Measurements from ENCODE around the gene CDC42BPG. TPM values are rescaled to one million over a fixed set of nuclear protein-coding genes. Genes with fewer than 3 reads are reported as not detected.
A peak's percentile ranks its signal among the peaks of the same experiment; 100 is the strongest.

The CDC42BPG gene
- total RNA-seq, 4 donors from 2014 or later, result 0.33 to 0.46 (median 0.39) TPM; not detected in 1

DNA sequence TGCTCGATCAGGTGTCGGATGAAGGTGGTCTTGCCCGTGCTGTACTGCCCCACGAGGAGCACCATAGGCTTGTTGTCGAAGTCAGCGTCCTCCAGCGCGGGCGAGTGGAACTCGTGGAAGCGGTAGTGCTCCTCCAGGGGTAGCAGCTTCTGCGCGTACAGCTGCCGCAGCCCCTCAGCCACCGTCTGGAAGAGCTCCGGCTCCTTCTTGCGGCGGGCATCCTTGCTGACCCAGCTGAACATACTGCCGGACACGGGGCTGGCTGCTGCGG is 33.7 kb upstream of the CDC42BPG start:
- intact Hi-C loops (cut with DNase I), result no loop called here
- no peak for TF ChIP-seq POLR2AphosphoS5 (IDR thresholded peaks at IDR 0.05)
- DNase-seq (ENCODE audit: extremely low spot score), result no peak

DNA sequence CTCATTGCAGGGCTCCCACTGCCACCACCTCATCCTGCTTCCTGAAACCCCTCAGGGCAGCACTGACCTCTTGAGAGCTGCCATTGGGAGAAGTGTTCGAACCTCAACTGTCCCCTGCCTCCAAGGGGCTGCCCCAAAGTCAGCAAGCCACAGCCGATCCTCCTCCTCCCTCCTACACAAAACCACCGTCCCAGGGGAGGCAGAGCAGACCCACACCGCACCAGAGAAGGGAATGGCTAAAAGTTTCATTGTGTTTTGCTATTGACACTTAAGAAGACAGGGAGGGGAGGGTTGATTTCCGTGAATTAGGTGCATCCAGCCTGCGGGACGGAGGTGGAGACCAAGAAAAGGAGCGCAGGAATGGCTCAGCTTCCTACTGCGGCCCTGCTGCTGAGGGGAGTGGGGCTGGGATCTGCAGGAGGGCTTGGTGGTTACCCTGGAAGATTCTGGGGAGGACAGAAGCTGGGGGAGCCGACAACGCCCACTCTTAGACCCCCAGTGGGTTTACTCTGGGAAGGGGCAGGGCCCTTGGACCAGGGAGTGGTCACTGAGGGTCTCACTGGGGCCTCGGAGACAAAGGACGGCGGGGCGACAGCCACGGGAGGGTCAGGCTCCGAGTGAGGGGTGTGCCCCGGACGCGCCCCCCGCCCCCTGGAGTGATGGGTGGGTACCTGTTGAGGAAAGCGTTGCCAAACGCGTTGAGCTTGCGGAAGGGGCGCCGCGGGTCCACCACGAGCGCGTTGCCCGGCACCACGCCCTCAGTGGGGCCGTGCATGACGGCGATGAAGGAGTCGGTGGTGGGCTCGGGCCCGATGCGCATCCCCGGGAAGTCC is 33.2 kb upstream of the CDC42BPG start:
- Histone ChIP-seq H3K4me1 (peaks cover 60 to 80% (median 64%) of the 10 kb centered on the region in 4 donors), H3K4me3 (peak overlapping the region; percentile 68 to 92 (median 86)), H3K36me3 (peaks cover 10 to 29% (median 18%) of the 10 kb centered on the region in 4 donors), H3K9me3 (no peaks in the 10 kb centered on the region), H3K27ac (replicated peaks in 1 of 4) (peak overlapping the region; percentile 93 to 98 (median 94)), H3K27me3 (no peaks in the 10 kb centered on the region)
- intact Hi-C loops (cut with DNase I), result no loop called here
- TF ChIP-seq POLR2A (IDR thresholded peaks at IDR 0.05; ENCODE audit: low read depth) (no peak), POLR2AphosphoS5 (IDR thresholded peaks at IDR 0.05) (no peak), EP300 (IDR thresholded peaks at IDR 0.05) (no peak)
- TF ChIP-seq, protein P1, sequence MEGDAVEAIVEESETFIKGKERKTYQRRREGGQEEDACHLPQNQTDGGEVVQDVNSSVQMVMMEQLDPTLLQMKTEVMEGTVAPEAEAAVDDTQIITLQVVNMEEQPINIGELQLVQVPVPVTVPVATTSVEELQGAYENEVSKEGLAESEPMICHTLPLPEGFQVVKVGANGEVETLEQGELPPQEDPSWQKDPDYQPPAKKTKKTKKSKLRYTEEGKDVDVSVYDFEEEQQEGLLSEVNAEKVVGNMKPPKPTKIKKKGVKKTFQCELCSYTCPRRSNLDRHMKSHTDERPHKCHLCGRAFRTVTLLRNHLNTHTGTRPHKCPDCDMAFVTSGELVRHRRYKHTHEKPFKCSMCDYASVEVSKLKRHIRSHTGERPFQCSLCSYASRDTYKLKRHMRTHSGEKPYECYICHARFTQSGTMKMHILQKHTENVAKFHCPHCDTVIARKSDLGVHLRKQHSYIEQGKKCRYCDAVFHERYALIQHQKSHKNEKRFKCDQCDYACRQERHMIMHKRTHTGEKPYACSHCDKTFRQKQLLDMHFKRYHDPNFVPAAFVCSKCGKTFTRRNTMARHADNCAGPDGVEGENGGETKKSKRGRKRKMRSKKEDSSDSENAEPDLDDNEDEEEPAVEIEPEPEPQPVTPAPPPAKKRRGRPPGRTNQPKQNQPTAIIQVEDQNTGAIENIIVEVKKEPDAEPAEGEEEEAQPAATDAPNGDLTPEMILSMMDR (IDR thresholded peaks at IDR 0.05), result no peak
- 2% methylated on average over 13 of the region's 41 CpGs for WGBS
- DNase-seq (ENCODE audit: extremely low spot score), result no peak

More for the DNA sequence above, 33.7 kb upstream of the CDC42BPG start:
- Histone ChIP-seq H3K27me3 (no peaks in the 10 kb centered on the region), H3K4me1 (peaks cover 54 to 76% (median 59%) of the 10 kb centered on the region in 4 donors), H3K9me3 (no peaks in the 10 kb centered on the region), H3K4me3 (peak overlapping the region; percentile 68 to 92 (median 86)), H3K36me3 (peaks cover 5 to 23% (median 13%) of the 10 kb centered on the region in 4 donors), H3K27ac (replicated peaks in 1 of 4) (peak overlapping the region; percentile 93 to 98 (median 94))
- 0% methylated on average over 1 of the region's 21 CpGs for WGBS

DNA sequence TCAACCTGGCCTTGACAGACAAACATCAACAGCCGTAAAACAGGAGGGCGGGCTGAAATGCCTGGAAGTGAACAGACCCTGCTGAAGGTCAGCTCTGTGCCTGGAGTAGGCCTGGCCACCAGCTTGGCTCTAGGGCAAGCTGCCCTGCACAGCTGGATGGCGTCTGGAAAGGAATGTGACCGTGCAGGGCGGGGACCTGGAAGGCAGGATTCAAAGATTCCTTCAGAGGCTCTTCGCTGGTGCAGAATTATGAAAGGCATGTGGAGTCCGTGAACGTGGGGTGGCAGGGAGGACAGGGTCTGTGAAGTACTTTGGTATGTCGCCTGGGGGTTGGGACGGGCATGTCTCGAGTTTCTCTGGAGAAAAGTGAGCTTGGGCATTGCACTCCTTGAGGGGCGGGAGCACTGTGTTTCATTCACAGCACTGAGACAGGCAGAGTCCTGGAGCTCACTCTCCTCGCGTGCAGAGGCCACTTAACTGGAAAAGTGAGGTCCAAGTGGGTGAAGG is 32.4 kb upstream of the CDC42BPG start:
- Histone ChIP-seq H3K9me3 (no peaks in the 10 kb centered on the region), H3K4me3 (peak overlapping the region; percentile 68 to 92 (median 86)), H3K27ac (replicated peaks in 1 of 4) (peak overlapping the region; percentile 93 to 98 (median 94)), H3K4me1 (peaks cover 67 to 84% (median 71%) of the 10 kb centered on the region in 4 donors), H3K36me3 (peaks cover 12 to 36% (median 24%) of the 10 kb centered on the region in 4 donors), H3K27me3 (no peaks in the 10 kb centered on the region)
- no peak for DNase-seq (ENCODE audit: extremely low spot score)
- TF ChIP-seq POLR2AphosphoS5 (IDR thresholded peaks at IDR 0.05) (peak; percentile 15 to 64), EP300 (IDR thresholded peaks at IDR 0.05) (no peak)
- 18% methylated on average over 10 of the region's 14 CpGs for WGBS
- intact Hi-C loops (cut with DNase I), result no loop called here

DNA sequence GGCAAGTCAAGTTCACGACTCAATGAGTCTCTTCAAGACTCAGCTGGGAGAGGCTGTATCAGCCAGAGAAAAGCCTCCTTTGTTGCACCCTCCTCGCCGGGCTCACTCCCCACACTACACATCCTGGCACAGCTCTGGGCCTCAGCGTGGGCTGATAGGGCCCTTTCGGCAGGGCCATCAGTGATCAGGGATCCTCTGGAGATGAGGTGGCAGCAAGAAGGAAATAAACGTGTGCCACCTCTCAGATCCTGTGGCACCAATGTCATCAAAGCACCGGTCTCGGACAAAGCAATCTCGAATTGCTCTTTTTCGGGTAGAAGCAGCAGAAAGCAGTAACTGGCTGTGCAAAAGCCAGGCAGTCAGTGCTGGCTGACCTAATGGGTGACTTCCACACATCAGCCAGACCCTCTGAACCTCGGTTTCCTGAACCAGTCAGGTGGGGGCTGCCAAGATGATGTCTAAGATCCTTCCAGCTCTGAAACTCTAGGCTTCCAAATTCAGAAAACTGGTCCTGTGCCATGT is 31.8 kb upstream of the CDC42BPG start:
- Histone ChIP-seq H3K27me3 (no peaks in the 10 kb centered on the region), H3K9me3 (no peaks in the 10 kb centered on the region), H3K4me1 (peaks cover 73 to 88% (median 77%) of the 10 kb centered on the region in 4 donors), H3K4me3 (peak overlapping the region; percentile 68 to 92 (median 86)), H3K27ac (replicated peaks in 1 of 4) (peak overlapping the region; percentile 93 to 98 (median 94)), H3K36me3 (peaks cover 12 to 42% (median 29%) of the 10 kb centered on the region in 4 donors)
- intact Hi-C loops (cut with DNase I), result no loop called here
- DNase-seq (ENCODE audit: extremely low spot score), result no peak
- 25% methylated on average over 5 of the region's 11 CpGs for WGBS
- no peak for TF ChIP-seq POLR2AphosphoS5 (IDR thresholded peaks at IDR 0.05)
- TF ChIP-seq, protein P1 (IDR thresholded peaks at IDR 0.05), result no peak
- TF ChIP-seq POLR2A (IDR thresholded peaks at IDR 0.05; ENCODE audit: low read depth), result no peak
- no peak for TF ChIP-seq EP300 (IDR thresholded peaks at IDR 0.05)

DNA sequence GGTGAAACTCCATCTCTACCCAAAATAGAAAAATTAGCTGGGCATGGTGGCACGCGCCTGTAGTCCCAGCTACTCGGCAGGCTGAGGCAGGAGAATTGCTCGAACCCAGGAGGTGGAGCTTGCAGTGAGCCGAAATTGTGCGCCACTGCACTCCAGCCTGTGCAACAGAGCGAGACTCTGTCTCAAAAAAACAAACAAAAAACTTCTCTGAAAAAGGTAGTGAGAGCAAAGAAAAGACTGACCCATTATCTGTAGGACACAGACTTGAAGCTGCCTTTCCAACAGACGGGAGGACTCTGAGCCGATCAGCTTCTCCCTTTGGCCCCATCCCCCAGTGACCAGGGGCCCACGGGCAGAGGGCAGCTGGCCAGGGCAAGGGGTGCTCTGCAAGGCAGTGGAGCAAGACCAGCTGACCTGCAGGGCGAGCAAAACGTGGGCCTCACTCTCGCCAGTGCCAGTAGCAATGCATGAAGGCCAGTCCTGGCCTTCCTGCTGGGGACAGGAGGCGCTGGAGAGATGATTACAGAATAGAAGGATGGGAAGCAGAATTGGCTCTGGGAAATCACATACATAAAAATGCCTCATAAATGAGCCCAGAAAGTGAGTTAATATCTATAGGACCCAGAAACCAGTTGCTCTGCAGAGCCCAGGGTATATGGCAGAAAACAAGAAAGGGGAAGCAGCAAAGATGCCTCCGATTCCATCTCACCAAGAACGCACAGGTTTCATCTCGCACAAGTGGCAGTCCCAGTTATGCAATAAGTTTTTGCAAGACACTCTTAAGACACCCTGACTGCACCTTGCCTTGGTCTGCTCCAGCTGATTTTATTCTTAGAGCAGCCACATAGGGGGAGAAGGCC is 31.1 kb upstream of the CDC42BPG start:
- intact Hi-C loops (cut with DNase I), result no loop called here
- TF ChIP-seq EP300 (IDR thresholded peaks at IDR 0.05) (no peak), POLR2A (IDR thresholded peaks at IDR 0.05; ENCODE audit: low read depth) (no peak), POLR2AphosphoS5 (IDR thresholded peaks at IDR 0.05) (peak in 1 of 2 donors; percentile 39)
- TF ChIP-seq, protein P1 (IDR thresholded peaks at IDR 0.05), result no peak
- H3K9me3 ChIP-seq, result no peaks in the 10 kb centered on the region
- peaks cover 80 to 89% (median 81%) of the 10 kb centered on the region in 4 donors for H3K4me1 ChIP-seq
- WGBS, result 38% methylated on average over 14 of the region's 17 CpGs
- no peak for DNase-seq (ENCODE audit: extremely low spot score)
- H3K36me3 ChIP-seq, result peaks cover 12 to 47% (median 32%) of the 10 kb centered on the region in 4 donors
- H3K4me3 ChIP-seq, result peak overlapping the region; percentile 68 to 92 (median 86)
- peak overlapping the region; percentile 93 to 98 (median 94) for H3K27ac ChIP-seq (replicated peaks in 1 of 4)
- no peaks in the 10 kb centered on the region for H3K27me3 ChIP-seq

Measured in esophagus muscularis mucosa (tissue), 4 donors.